B cell (primary cell): ENCODE results near the gene ATG2A. TPM values are rescaled to one million over a fixed set of nuclear protein-coding genes. Genes with fewer than 3 reads are reported as not detected.

Experiments used
- ATAC-seq: fragments of 200-7000 bp; cut with Tn5 transposase; one replicate; pipeline ENCODE4 v1.10.0; 2021; ENCODE audit warnings: low read depth, mild to moderate bottlenecking, moderate number of reproducible peaks, moderate library complexity
- CTCF ChIA-PET: fragments of 350-600 bp; sonication (Branson Sonifier 250); formaldehyde crosslinking; loops from one replicate; lab custom pipeline; 2021; ENCODE audit warnings: antibody characterized with exemption, inconsistent platforms; lab: Charles Lee
- POLR2A ChIA-PET: fragments of 350-600 bp; sonication (Branson Sonifier 250); formaldehyde crosslinking; loops from one replicate; lab custom pipeline; 2021; ENCODE audit warnings: antibody characterized with exemption; lab: Charles Lee
- DNase-seq: peaks from one replicate; pipeline ENCODE4 v3.0.0; 2013
- H2AFZ ChIP-seq: 2 replicates; pipeline ENCODE4 v1.6.1; 2012; ENCODE audit warnings: mild to moderate bottlenecking, low read depth, low read length; ENCODE audit not compliant: insufficient read depth, poor library complexity, severe bottlenecking
- H3K27ac ChIP-seq, 2 donors: 1 replicate in 1 of 2; 2 replicates in 1 of 2; pipeline ENCODE4 v1.5.1; 2012 to 2013; ENCODE audit warnings: low read length in 2 of 2, mild to moderate bottlenecking in 2 of 2, moderate library complexity in 1 of 2
- H3K27me3 ChIP-seq, 4 experiments: fragments of 200-600 bp in 1 of 4; sonication (generic) in 1 of 4; replicated peaks in 1 of 4; 1 replicate in 2 of 4; 2 replicates in 2 of 4; pipeline versions ENCODE4 v1.6.1 to v1.7.0; 2013 to 2016; ENCODE audit warnings: low read length in 3 of 4, mild to moderate bottlenecking in 2 of 4, mixed read lengths in 1 of 4, moderate library complexity in 1 of 4; ENCODE audit not compliant: insufficient read depth in 4 of 4, control insufficient read depth in 3 of 4; ENCODE audit errors: control extremely low read depth in 1 of 4
- H3K36me3 ChIP-seq, 2 experiments: replicated peaks in 1 of 2; 1 replicate in 1 of 2; 2 replicates in 1 of 2; pipeline versions ENCODE4 v1.6.1 to v1.7.1; 2013; ENCODE audit warnings: low read length in 1 of 2; ENCODE audit not compliant: insufficient read depth in 2 of 2, control insufficient read depth in 1 of 2; ENCODE audit errors: control extremely low read depth in 1 of 2, extremely low read depth in 1 of 2
- H3K4me1 ChIP-seq, 2 donors: fragments of 200-600 bp in 1 of 2; sonication (generic) in 1 of 2; 1 replicate in 1 of 2; 2 replicates in 1 of 2; pipeline versions ENCODE4 v1.5.1 to v1.6.1; 2013 to 2017; ENCODE audit warnings: low read length in 2 of 2; ENCODE audit not compliant: control insufficient read depth in 2 of 2, insufficient read depth in 2 of 2
- H3K4me2 ChIP-seq: replicated peaks from 2 replicates; pipeline ENCODE3; 2012; ENCODE audit warnings: mild to moderate bottlenecking, low read depth, low read length; ENCODE audit not compliant: poor library complexity, severe bottlenecking
- H3K4me3 ChIP-seq, 5 experiments: fragments of 200-600 bp in 1 of 5; sonication (generic) in 1 of 5; 1 replicate in 3 of 5; 2 replicates in 2 of 5; pipeline versions ENCODE4 v1.5.1 to v1.7.0; 2011 to 2016; ENCODE audit warnings: low read length in 4 of 5, mild to moderate bottlenecking in 4 of 5, low read depth in 2 of 5, control low read depth in 1 of 5, moderate library complexity in 1 of 5; ENCODE audit not compliant: insufficient read depth in 1 of 5; ENCODE audit errors: control extremely low read depth in 1 of 5, extremely low read depth in 1 of 5
- H3K79me2 ChIP-seq: fragments of 200-600 bp; sonication (generic); one replicate; pipeline ENCODE4 v1.6.0; 2016; ENCODE audit warnings: low read length; ENCODE audit not compliant: control insufficient read depth, insufficient read depth
- H3K9ac ChIP-seq: fragments of 200-600 bp; sonication (generic); 2 replicates; pipeline ENCODE4 v1.6.1; 2017; ENCODE audit warnings: mild to moderate bottlenecking, low read length, moderate library complexity
- H3K9me3 ChIP-seq, 3 donors: one replicate each; pipeline versions ENCODE4 v1.6.1 to v1.7.1; 2013; ENCODE audit warnings: low read length in 2 of 3; ENCODE audit not compliant: control insufficient read depth in 2 of 3, insufficient read depth in 1 of 3; ENCODE audit errors: control extremely low read depth in 1 of 3
- H4K20me1 ChIP-seq: 2 replicates; pipeline ENCODE4 v1.6.0; 2012; ENCODE audit warnings: mild to moderate bottlenecking, low read length; ENCODE audit not compliant: insufficient read depth, control insufficient read depth, poor library complexity, severe bottlenecking
- H3K27ac Mint-ChIP-seq: one replicate; pipeline ENCODE4 v1.8.0; 2021; ENCODE audit warnings: mixed read lengths
- H3K27me3 Mint-ChIP-seq: one replicate; pipeline ENCODE4 v1.8.0; 2021; ENCODE audit warnings: mixed read lengths
- H3K4me1 Mint-ChIP-seq: one replicate; pipeline ENCODE4 v1.8.0; 2021; ENCODE audit warnings: mixed read lengths
- H3K4me3 Mint-ChIP-seq: one replicate; pipeline ENCODE4 v1.8.0; 2021; ENCODE audit warnings: mixed read lengths
- H3K9me3 Mint-ChIP-seq: one replicate; pipeline ENCODE4 v1.8.0; 2022; ENCODE audit warnings: mixed read lengths; ENCODE audit not compliant: insufficient read depth
- CTCF ChIP-seq: fragments of 200-600 bp; IDR thresholded peaks from one replicate; pipeline ENCODE4 v1.8.0; 2022; ENCODE audit warnings: antibody characterized with exemption, mild to moderate bottlenecking
- EZH2 ChIP-seq: IDR thresholded peaks from 2 replicates; pipeline ENCODE4 v1.6.1; 2012; ENCODE audit warnings: borderline replicate concordance, low read depth, mild to moderate bottlenecking, moderate library complexity, low read length; ENCODE audit not compliant: insufficient read depth, poor library complexity, severe bottlenecking
- WGBS: methylation state at CpG from one replicate; pipeline ENCODE4 v1.1.5; 2013; ENCODE audit warnings: missing lambda C conversion rate; ENCODE audit not compliant: insufficient coverage; 5-methylcytosine and 5-hydroxymethylcytosine counted together
- intact Hi-C: fragments of 100-400 bp; cut with micrococcal nuclease; formaldehyde crosslinking; loops from one replicate; pipeline ENCODE4 v1.10.0; 2022
- polyA plus RNA-seq: library from polyadenylated mRNA; depleted of rRNA; stranded (reverse); fragments of >200 nt; gene quantifications from 2 replicates; pipeline ENCODE4 v1.2.3, GENCODE V29; 2012
- total RNA-seq, 2 donors: library from RNA; stranded (reverse); fragments of 120-200 nt in 1 of 2; gene quantifications; 1 replicate in 1 of 2; 2 replicates in 1 of 2; pipeline versions ENCODE4 v1.2.3 to v1.2.4, GENCODE V29; 2013 to 2022

The ATG2A gene
- total and polyA plus RNA-seq, 2 donors (not counting 1 experiment from before 2014, with no cell fraction given) = 24.3 to 38.6 TPM

GRCh38 chr11:64903291-64903833 lies 13.6 kb downstream of the ATG2A start:
- H4K20me1 ChIP-seq = no peaks in the 10 kb centered on the region
- no peak overlapping the region for H3K4me2 ChIP-seq
- H3K4me3 Mint-ChIP-seq = no peak overlapping the region
- H3K9me3 Mint-ChIP-seq = no peaks in the 10 kb centered on the region
- TF ChIP-seq EZH2 (no peak), CTCF (no peak)
- no peak overlapping the region for H3K27ac Mint-ChIP-seq
- peaks cover 0 to 47% of the 10 kb centered on the region in 2 experiments for H3K36me3 ChIP-seq
- no peak overlapping the region for H2AFZ ChIP-seq
- H3K27ac ChIP-seq = no peak overlapping the region
- no peaks in the 10 kb centered on the region for H3K27me3 Mint-ChIP-seq
- DNase-seq (no peak), ATAC-seq (no peak)
- peaks cover 3% of the 10 kb centered on the region for H3K4me1 Mint-ChIP-seq
- H3K79me2 ChIP-seq = no peaks in the 10 kb centered on the region
- no peaks in the 10 kb centered on the region for H3K9me3 ChIP-seq
- intact Hi-C loops = no loop called here
- H3K9ac ChIP-seq = no peak overlapping the region
- H3K27me3 ChIP-seq = no peaks in the 10 kb centered on the region
- CTCF ChIA-PET = interaction anchor here (1.3 kb wide), 1 partner anchor 55 kb away, joined by 3 read pairs; no protein-coding TSS in a partner anchor
- H3K4me3 ChIP-seq = no peak overlapping the region
- H3K4me1 ChIP-seq = no peaks in the 10 kb centered on the region
- POLR2A ChIA-PET = no interaction called here
- 98% methylated on average over 23 of the region's 23 CpGs for WGBS

GRCh38 chr11:64902102-64902900 lies 14.7 kb downstream of the ATG2A start:
- Histone ChIP-seq H3K27me3 (no peaks in the 10 kb centered on the region), H3K79me2 (no peaks in the 10 kb centered on the region), H3K27ac (no peak overlapping the region), H3K9me3 (no peaks in the 10 kb centered on the region), H2AFZ (no peak overlapping the region), H3K9ac (no peak overlapping the region), H3K36me3 (peaks cover 0 to 52% of the 10 kb centered on the region in 2 experiments), H3K4me3 (no peak overlapping the region), H3K4me2 (no peak overlapping the region), H3K4me1 (no peaks in the 10 kb centered on the region), H4K20me1 (no peaks in the 10 kb centered on the region)
- no peak for ATAC-seq
- Mint-ChIP-seq H3K9me3 (no peaks in the 10 kb centered on the region), H3K4me1 (peaks cover 3% of the 10 kb centered on the region), H3K27ac (no peak overlapping the region), H3K4me3 (no peak overlapping the region), H3K27me3 (no peaks in the 10 kb centered on the region)
- ChIA-PET CTCF (no interaction called here), POLR2A (no interaction called here)
- WGBS = 95% methylated on average over 30 of the region's 30 CpGs
- intact Hi-C loops = no loop called here
- no peak for TF ChIP-seq CTCF
- no peak for TF ChIP-seq EZH2
- no peak for DNase-seq
